GM12878 (cell line): Measurements from ENCODE around the gene ANKDD1B. TPM values are rescaled to one million over a fixed set of nuclear protein-coding genes. Genes with fewer than 3 reads are reported as not detected.

Experiments
- ATAC-seq: fragments of 200-7000 bp; cut with Tn5 transposase; 3 replicates; pipeline ENCODE4 v1.9.1; 2020; ENCODE audit warnings: mild to moderate bottlenecking, moderate library complexity
- BruUV-seq: library from RNA; stranded (reverse); fragments of 400-500 nt; replicated peaks from 2 replicates; lab custom pipeline; 2021; lab: Mats Ljungman, UMichigan
- CTCF ChIA-PET: fragments of 300-600 bp; sonication (Branson Sonifier 250); formaldehyde crosslinking; extraction: SDS; loops from one replicate; lab custom pipeline; 2021; ENCODE audit warnings: inconsistent platforms; lab: Yijun Ruan, JAX
- POLR2A ChIA-PET: fragments of 350-600 bp; formaldehyde crosslinking; extraction: SDS; loops from one replicate; lab custom pipeline; 2021; ENCODE audit warnings: inconsistent platforms; lab: Charles Lee
- RAD21 ChIA-PET: fragments of 300-600 bp; sonication (Branson Sonifier 250); formaldehyde crosslinking; loops from one replicate; lab custom pipeline; 2023; ENCODE audit warnings: antibody characterized with exemption; ENCODE audit not compliant: unreplicated experiment; lab: Charles Lee
- SMC1A ChIA-PET: fragments of 300-600 bp; sonication (Branson Sonifier 250); formaldehyde crosslinking; loops from one replicate; lab custom pipeline; 2023; ENCODE audit not compliant: unreplicated experiment, uncharacterized antibody; lab: Charles Lee
- DNase-seq: peaks from one replicate; pipeline ENCODE4 v3.0.0-alpha.2; 2011; ENCODE audit warnings: low read depth, low spot score
- FAIRE-seq: peaks from 3 replicates; lab custom pipeline; 2011; peaks lifted over from hg19 to GRCh38; lab: Jason Lieb, UNC
- H2AFZ ChIP-seq: 2 replicates; pipeline ENCODE4 v1.6.0; 2011; ENCODE audit warnings: low read depth, low read length, control low read depth; ENCODE audit not compliant: control insufficient read depth
- H3K27ac ChIP-seq: 2 replicates; pipeline ENCODE4 v1.5.1; 2011; ENCODE audit warnings: control low read depth; ENCODE audit not compliant: control insufficient read depth, insufficient read depth
- H3K27me3 ChIP-seq, 2 experiments: replicated peaks in 1 of 2; 2 replicates each; pipeline versions ENCODE4 v1.6.0 to v1.6.1; 2011; ENCODE audit warnings: low read length in 1 of 2; ENCODE audit not compliant: control insufficient read depth in 2 of 2, insufficient read depth in 2 of 2
- H3K36me3 ChIP-seq, 2 experiments: 2 replicates each; pipeline ENCODE4 v1.5.1; 2011; ENCODE audit warnings: low read length in 1 of 2; ENCODE audit not compliant: control insufficient read depth in 2 of 2, insufficient read depth in 2 of 2
- H3K4me1 ChIP-seq: 2 replicates; pipeline ENCODE4 v1.6.1; 2011; ENCODE audit warnings: mild to moderate bottlenecking, low read length, moderate library complexity, mixed read lengths; ENCODE audit not compliant: control insufficient read depth, insufficient read depth
- H3K4me2 ChIP-seq: 2 replicates; pipeline ENCODE4 v1.6.0; 2011; ENCODE audit warnings: control low read depth; ENCODE audit not compliant: control insufficient read depth, insufficient read depth
- H3K4me3 ChIP-seq: fragments of 200-600 bp; sonication (generic); 2 replicates; pipeline ENCODE4 v1.5.1; 2016
- H3K79me2 ChIP-seq: 2 replicates; pipeline ENCODE4 v1.6.0; 2011; ENCODE audit warnings: low read length; ENCODE audit not compliant: control insufficient read depth, insufficient read depth
- H3K9ac ChIP-seq: 2 replicates; pipeline ENCODE4 v1.8.0; 2011; ENCODE audit warnings: low read length, control low read depth, mixed read lengths; ENCODE audit not compliant: control insufficient read depth, insufficient read depth
- H3K9me3 ChIP-seq: replicated peaks from 3 replicates; pipeline ENCODE4 v1.5.1; 2011; ENCODE audit warnings: mild to moderate bottlenecking, low read length; ENCODE audit not compliant: control insufficient read depth, insufficient read depth
- H4K20me1 ChIP-seq: 2 replicates; pipeline ENCODE4 v1.6.0; 2011; ENCODE audit not compliant: control insufficient read depth, insufficient read depth
- ATF2 ChIP-seq: IDR thresholded peaks from 2 replicates; pipeline ENCODE4 v1.6.1; 2012; ENCODE audit warnings: low read length, inconsistent platforms
- BRCA1 ChIP-seq: IDR thresholded peaks from 2 replicates; pipeline ENCODE4 v1.6.1; 2011; ENCODE audit warnings: low read depth, low read length, improper control_type of control experiment
- CHD2 ChIP-seq: IDR thresholded peaks from 2 replicates; pipeline ENCODE4 v1.6.1; 2011; ENCODE audit warnings: low read depth, low read length, improper control_type of control experiment, borderline replicate concordance
- CTCF ChIP-seq, 3 experiments: IDR thresholded peaks in 2 of 3; conservative IDR thresholded peaks in 1 of 3; 2 replicates each; pipeline ENCODE4 v1.5.1; 2011; ENCODE audit warnings: low read depth in 3 of 3, low read length in 3 of 3, mild to moderate bottlenecking in 3 of 3, control low read depth in 2 of 3, moderate library complexity in 2 of 3, inconsistent platforms in 1 of 3, mixed read lengths in 1 of 3; ENCODE audit not compliant: control insufficient read depth in 2 of 3, insufficient read depth in 1 of 3; ENCODE audit errors: extremely low read depth in 1 of 3
- DPF2 ChIP-seq: fragments of 450-650 bp; IDR thresholded peaks from 2 replicates; pipeline ENCODE4 v1.6.1; 2017; ENCODE audit warnings: mild to moderate bottlenecking
- E4F1 ChIP-seq: fragments of 450-650 bp; IDR thresholded peaks from 2 replicates; pipeline ENCODE4 v1.6.1; 2018; ENCODE audit warnings: borderline replicate concordance, mild to moderate bottlenecking; ENCODE audit not compliant: partially characterized antibody
- FOXK2 ChIP-seq: fragments of 450-650 bp; IDR thresholded peaks from 2 replicates; pipeline ENCODE4 v1.6.1; 2017; ENCODE audit warnings: mild to moderate bottlenecking, moderate library complexity
- FOXM1 ChIP-seq: IDR thresholded peaks from 2 replicates; pipeline ENCODE4 v1.6.1; 2012; ENCODE audit warnings: low read depth, mild to moderate bottlenecking, inconsistent platforms, low read length, moderate library complexity
- GATAD2B ChIP-seq: fragments of 450-650 bp; conservative IDR thresholded peaks from 2 replicates; pipeline ENCODE4 v1.6.1; 2017; ENCODE audit warnings: low read depth, mild to moderate bottlenecking, moderate library complexity
- KDM1A ChIP-seq: fragments of 200-600 bp; sonication (generic); IDR thresholded peaks from 2 replicates; pipeline ENCODE4 v1.6.1; 2016; ENCODE audit warnings: borderline replicate concordance
- MTA2 ChIP-seq: fragments of 450-650 bp; IDR thresholded peaks from 2 replicates; pipeline ENCODE4 v1.6.1; 2016; ENCODE audit warnings: low read depth, mild to moderate bottlenecking, moderate library complexity
- NR2C2 ChIP-seq: IDR thresholded peaks from 2 replicates; pipeline ENCODE4 v1.6.1; 2011; ENCODE audit warnings: borderline replicate concordance, low read depth; ENCODE audit not compliant: control insufficient read depth, insufficient read length
- POLR2A ChIP-seq: IDR thresholded peaks from 2 replicates; pipeline ENCODE4 v1.6.1; 2011; ENCODE audit warnings: low read depth, mild to moderate bottlenecking, low read length
- POLR2AphosphoS2 ChIP-seq: IDR thresholded peaks from 2 replicates; pipeline ENCODE4 v1.6.1; 2011; ENCODE audit warnings: low read depth, mild to moderate bottlenecking, low read length, improper control_type of control experiment, moderate library complexity
- POLR2AphosphoS5 ChIP-seq: IDR thresholded peaks from 2 replicates; pipeline ENCODE4 v1.6.1; 2011; ENCODE audit warnings: mild to moderate bottlenecking, low read length, inconsistent platforms
- SMARCA5 ChIP-seq: fragments of 450-650 bp; IDR thresholded peaks from 2 replicates; pipeline ENCODE4 v1.6.1; 2017; ENCODE audit warnings: mild to moderate bottlenecking
- TBL1XR1 ChIP-seq: IDR thresholded peaks from 2 replicates; pipeline ENCODE4 v1.6.1; 2012; ENCODE audit warnings: low read depth, low read length, improper control_type of control experiment
- ZNF217 ChIP-seq: fragments of 450-650 bp; IDR thresholded peaks from 2 replicates; pipeline ENCODE4 v1.6.1; 2017; ENCODE audit warnings: antibody characterized with exemption, mild to moderate bottlenecking
- ZZZ3 ChIP-seq: IDR thresholded peaks from 2 replicates; pipeline ENCODE4 v1.6.1; 2011; ENCODE audit warnings: low read depth; ENCODE audit not compliant: control insufficient read depth, insufficient read length
- WGBS: methylation state at CpG from one replicate; pipeline ENCODE4 v1.1.6; 2016; ENCODE audit warnings: low lambda C conversion rate; ENCODE audit not compliant: insufficient replicate concordance, insufficient coverage; ENCODE audit errors: missing lambda C conversion rate; 5-methylcytosine and 5-hydroxymethylcytosine counted together
- in situ Hi-C: fragments of 300-500 bp; cut with MboI; formaldehyde crosslinking; loops from 9 replicates; pipeline ENCODE4 v1.14.3; 2018; ENCODE audit warnings: mixed read lengths
- intact Hi-C: fragments of 100-400 bp; cut with micrococcal nuclease; formaldehyde crosslinking; loops from one replicate; pipeline ENCODE4 v1.14.2; 2022; ENCODE audit not compliant: unreplicated experiment
- polyA plus RNA-seq, 11 experiments: library from polyadenylated mRNA; depleted of rRNA in 4 of 11; unstranded in 6 of 11; stranded (reverse) in 5 of 11; fragments of >200 nt; fragmentation: Nextera tagmentation in 4 of 11; fragmentation: Illumina TruSeq in 1 of 11; extraction: Ambion mirVana in 4 of 11; extraction: Trizol in 1 of 11; gene quantifications; 1 replicate in 1 of 11; 2 replicates in 10 of 11; pipeline versions ENCODE4 v1.2.1 to v1.2.3, GENCODE V29; 2011 to 2016; ENCODE audit warnings: inconsistent platforms in 2 of 11, missing spikeins in 2 of 11, low read depth in 1 of 11
- total RNA-seq, 4 experiments: library from RNA; depleted of rRNA in 3 of 4; stranded (reverse); fragments of >200 nt in 3 of 4; fragmentation: Illumina TruSeq in 1 of 4; extraction: Trizol in 1 of 4; gene quantifications; 2 replicates each; pipeline versions ENCODE4 v1.2.1 to v1.2.3, GENCODE V29; 2013 to 2021

Gene ANKDD1B
- total and polyA plus RNA-seq, 10 of the 15 experiments (the other 5 are each of a cell fraction or from before 2014, with no cell fraction given) = 0.34 to 2.4 (median 0.80) TPM

GRCh38 chr5:75706016-75706415, 94.8 kb downstream of the ANKDD1B start:
- POLR2A ChIA-PET = interaction anchor here (0.7 to 1.7 kb wide), 2 partner anchors 9 to 11 kb away, joined by 4 to 6 read pairs; partner anchors contain the start of gene POC5
- DNase-seq = no peak
- BruUV-seq = no TSS peak
- FAIRE-seq = no peak
- RAD21 ChIA-PET = no interaction called here
- H2AFZ ChIP-seq = no peak overlapping the region
- peaks cover 1 to 9% of the 10 kb centered on the region in 2 experiments; a peak in 2 of 4 replicates for H3K36me3 ChIP-seq
- H3K9ac ChIP-seq = no peak overlapping the region
- peak; percentile 45 for ATAC-seq
- peaks cover 5% of the 10 kb centered on the region; the same call in 1 of the 2 replicates for H3K4me1 ChIP-seq
- H3K79me2 ChIP-seq = peaks cover 6% of the 10 kb centered on the region
- H4K20me1 ChIP-seq = no peaks in the 10 kb centered on the region
- no peaks in the 10 kb centered on the region; the same call in 2 of the 3 replicates for H3K9me3 ChIP-seq
- CTCF ChIA-PET = no interaction called here
- no peaks in the 10 kb centered on the region for H3K27me3 ChIP-seq
- H3K27ac ChIP-seq = no peak overlapping the region
- TF ChIP-seq FOXK2 (no peak), CTCF (IDR thresholded peaks at IDR 0.05 in 2 of 3, conservative IDR thresholded peaks at IDR 0.05 in 1 of 3; ENCODE audit: control insufficient read depth in 2 of 3, extremely low read depth in 1 of 3, insufficient read depth in 1 of 3, low read depth in 3 of 3, low read length in 3 of 3) (no peak), NR2C2 (no peak), E4F1 (no peak), DPF2 (no peak), BRCA1 (no peak), TBL1XR1 (no peak), CHD2 (no peak), MTA2 (no peak), GATAD2B (no peak), POLR2AphosphoS2 (no peak), SMARCA5 (no peak), POLR2AphosphoS5 (no peak), ATF2 (no peak), POLR2A (no peak), FOXM1 (no peak), ZNF217 (no peak), KDM1A (no peak), ZZZ3 (no peak)
- in situ Hi-C loops = no loop called here
- SMC1A ChIA-PET = interaction anchor here (0.7 to 1.4 kb wide), 2 partner anchors 11 to 365 kb away, joined by 3 read pairs; partner anchors contain the start of gene POC5
- intact Hi-C loops = no loop called here
- H3K4me3 ChIP-seq = no peak overlapping the region
- H3K4me2 ChIP-seq = no peak overlapping the region
- 38% methylated on average over 1 of the region's 1 CpG for WGBS
